ENCODE data around the gene ELOB. TPM values are rescaled to one million over a fixed set of nuclear protein-coding genes. Genes with fewer than 3 reads are reported as not detected.

Gene ELOB
- total RNA-seq, 2 experiments from 2014 or later: 141 to 150 TPM

GRCh38 chr16:2784358-2785100, 7.4 kb upstream of the ELOB start:
- CTCF ChIA-PET: no interaction called here
- no peak overlapping the region for H3K27ac Mint-ChIP-seq

GRCh38 chr16:2783581-2784357, 6.7 kb upstream of the ELOB start:
- H3K27me3 Mint-ChIP-seq: peaks cover 17% of the 10 kb centered on the region
- H3K9me3 Mint-ChIP-seq: no peaks in the 10 kb centered on the region

More at GRCh38 chr16:2784358-2785100, 7.4 kb upstream of the ELOB start:
- H3K4me3 Mint-ChIP-seq: peak overlapping the region; percentile 65
- H3K4me1 Mint-ChIP-seq: peaks cover 6% of the 10 kb centered on the region
- DNase-seq: no peak
- POLR2A ChIA-PET: interaction anchor here (1.1 kb wide), 1 partner anchor 30 kb away, joined by 5 read pairs; no protein-coding TSS in a partner anchor
- peaks cover 21% of the 10 kb centered on the region for H3K27me3 Mint-ChIP-seq
- H3K9me3 Mint-ChIP-seq: no peaks in the 10 kb centered on the region
- no peaks in the 10 kb centered on the region for H3K36me3 Mint-ChIP-seq (ENCODE audit: low read depth)

GRCh38 chr16:2782583-2783351, 5.7 kb upstream of the ELOB start:
- POLR2A ChIA-PET: no interaction called here

More at GRCh38 chr16:2783581-2784357, 6.7 kb upstream of the ELOB start:
- ChIA-PET POLR2A (interaction anchor here (1.1 kb wide), 1 partner anchor 30 kb away, joined by 5 read pairs; no protein-coding TSS in a partner anchor), CTCF (no interaction called here)
- no peak overlapping the region for H3K27ac Mint-ChIP-seq
- H3K4me1 Mint-ChIP-seq: peaks cover 7% of the 10 kb centered on the region
- H3K4me3 Mint-ChIP-seq: no peak overlapping the region
- no peaks in the 10 kb centered on the region for H3K36me3 Mint-ChIP-seq (ENCODE audit: low read depth)
- DNase-seq: no peak

GRCh38 chr16:2779978-2780898, 3.2 kb upstream of the ELOB start:
- ChIA-PET POLR2A (interaction anchor here (0.9 to 3.2 kb wide), 2 partner anchors 29 to 88 kb away, joined by 3 to 24 read pairs; no protein-coding TSS in a partner anchor), CTCF (no interaction called here)
- peak overlapping the region; percentile 30 for H3K4me3 Mint-ChIP-seq

More at GRCh38 chr16:2782583-2783351, 5.7 kb upstream of the ELOB start:
- Mint-ChIP-seq H3K36me3 (ENCODE audit: low read depth) (peaks cover 5% of the 10 kb centered on the region), H3K27me3 (peaks cover 13% of the 10 kb centered on the region), H3K4me1 (peaks cover 17% of the 10 kb centered on the region), H3K9me3 (no peaks in the 10 kb centered on the region), H3K4me3 (no peak overlapping the region), H3K27ac (no peak overlapping the region)
- CTCF ChIA-PET: interaction anchor here (0.6 to 0.7 kb wide), 2 partner anchors 85 to 117 kb away, joined by 3 to 4 read pairs; no protein-coding TSS in a partner anchor
- DNase-seq: no peak

GRCh38 chr16:2779151-2779920, 2.3 kb upstream of the ELOB start:
- Mint-ChIP-seq H3K27ac (peak overlapping the region; percentile 96), H3K36me3 (ENCODE audit: low read depth) (peaks cover 13% of the 10 kb centered on the region), H3K9me3 (no peaks in the 10 kb centered on the region), H3K4me3 (peak overlapping the region; percentile 30), H3K27me3 (no peaks in the 10 kb centered on the region), H3K4me1 (peaks cover 25% of the 10 kb centered on the region)
- ChIA-PET CTCF (interaction anchor here (1.3 to 2.0 kb wide), 2 partner anchors 89 to 138 kb away, joined by 3 to 14 read pairs; no protein-coding TSS in a partner anchor), POLR2A (interaction anchor here (0.9 to 8.1 kb wide), 9 partner anchors 27 to 1358 kb away, joined by 3 to 114 read pairs (median 4); partner anchors contain the start of genes AMDHD2, PRSS27 and SRRM2)
- DNase-seq: no peak

More at GRCh38 chr16:2779978-2780898, 3.2 kb upstream of the ELOB start:
- H3K9me3 Mint-ChIP-seq: no peaks in the 10 kb centered on the region
- H3K36me3 Mint-ChIP-seq (ENCODE audit: low read depth): peaks cover 8% of the 10 kb centered on the region
- no peak for DNase-seq
- no peak overlapping the region for H3K27ac Mint-ChIP-seq
- peaks cover 4% of the 10 kb centered on the region for H3K27me3 Mint-ChIP-seq
- peaks cover 28% of the 10 kb centered on the region for H3K4me1 Mint-ChIP-seq

- POLR2A ChIA-PET: interaction anchor here (1.0 to 8.1 kb wide), 11 partner anchors 11 to 1357 kb away, joined by 3 to 114 read pairs (median 7); partner anchors contain the start of genes AMDHD2, KCTD5, PRSS27 and SRRM2
Measured at GRCh38 chr16:2778630-2778958, 1.5 kb upstream of the ELOB start.

GRCh38 chr16:2777903-2778629, 986 bp upstream of the ELOB start:
- ChIA-PET POLR2A (interaction anchor here (0.7 to 8.1 kb wide), 18 partner anchors 10 to 1357 kb away, joined by 3 to 114 read pairs (median 4); partner anchors contain the start of genes AMDHD2, KCTD5, PKMYT1 and PRSS27), CTCF (interaction anchor here (0.8 to 2.0 kb wide), 3 partner anchors 90 to 139 kb away, joined by 3 to 14 read pairs (median 3); no protein-coding TSS in a partner anchor)
- Mint-ChIP-seq H3K27ac (peak overlapping the region; percentile 96), H3K36me3 (ENCODE audit: low read depth) (peaks cover 15% of the 10 kb centered on the region), H3K4me1 (peaks cover 25% of the 10 kb centered on the region), H3K9me3 (no peaks in the 10 kb centered on the region), H3K27me3 (no peaks in the 10 kb centered on the region), H3K4me3 (peak overlapping the region; percentile 88)
- DNase-seq: peak; percentile 30

More at GRCh38 chr16:2778630-2778958, 1.5 kb upstream of the ELOB start:
- no peak for DNase-seq
- H3K36me3 Mint-ChIP-seq (ENCODE audit: low read depth): peaks cover 13% of the 10 kb centered on the region
- H3K4me3 Mint-ChIP-seq: peak overlapping the region; percentile 88
- no peaks in the 10 kb centered on the region for H3K27me3 Mint-ChIP-seq
- peaks cover 25% of the 10 kb centered on the region for H3K4me1 Mint-ChIP-seq
- peak overlapping the region; percentile 96 for H3K27ac Mint-ChIP-seq
- no peaks in the 10 kb centered on the region for H3K9me3 Mint-ChIP-seq
- CTCF ChIA-PET: interaction anchor here (0.8 to 2.0 kb wide), 3 partner anchors 90 to 139 kb away, joined by 3 to 14 read pairs (median 3); no protein-coding TSS in a partner anchor

GRCh38 chr16:2776500-2777139, 460 bp downstream of the ELOB start:
- peak; percentile 54 for DNase-seq
- peak overlapping the region; percentile 88 for H3K4me3 Mint-ChIP-seq
- POLR2A ChIA-PET: interaction anchor here (1.1 to 8.1 kb wide), 12 partner anchors 9 to 113 kb away, joined by 3 to 114 read pairs (median 6); partner anchors contain the start of genes FLYWCH2, KCTD5 and SRRM2
- H3K27me3 Mint-ChIP-seq: no peaks in the 10 kb centered on the region
- peak overlapping the region; percentile 87 for H3K27ac Mint-ChIP-seq
- CTCF ChIA-PET: interaction anchor here (1.0 to 1.4 kb wide), 2 partner anchors 9 to 92 kb away, joined by 4 to 6 read pairs; no protein-coding TSS in a partner anchor
- no peaks in the 10 kb centered on the region for H3K9me3 Mint-ChIP-seq
- peaks cover 28% of the 10 kb centered on the region for H3K36me3 Mint-ChIP-seq (ENCODE audit: low read depth)
- H3K4me1 Mint-ChIP-seq: peaks cover 27% of the 10 kb centered on the region

- H3K27ac Mint-ChIP-seq: peak overlapping the region; percentile 87
- no peak for DNase-seq
- CTCF ChIA-PET: interaction anchor here (1.0 to 1.4 kb wide), 2 partner anchors 9 to 93 kb away, joined by 4 to 6 read pairs; no protein-coding TSS in a partner anchor
Measured at GRCh38 chr16:2775765-2776499, 1.1 kb downstream of the ELOB start.

More at GRCh38 chr16:2775765-2776499, 1.1 kb downstream of the ELOB start:
- POLR2A ChIA-PET: interaction anchor here (1.1 to 8.1 kb wide), 8 partner anchors 8 to 107 kb away, joined by 3 to 114 read pairs (median 7); partner anchors contain the start of genes FLYWCH2, KCTD5 and SRRM2
- H3K27me3 Mint-ChIP-seq: no peaks in the 10 kb centered on the region
- H3K4me1 Mint-ChIP-seq: peaks cover 27% of the 10 kb centered on the region
- H3K9me3 Mint-ChIP-seq: no peaks in the 10 kb centered on the region
- peak overlapping the region; percentile 88 for H3K4me3 Mint-ChIP-seq
- H3K36me3 Mint-ChIP-seq (ENCODE audit: low read depth): peaks cover 35% of the 10 kb centered on the region

Data from activated CD4-positive, alpha-beta memory T cell treated with anti-CD3 and anti-CD28 coated beads, Interleukin-2, amount 10 ng/mL, durations not matched to agents 7 days and 5 days (primary cell).